T-helper 2 cell (primary cell): Measurements from ENCODE around the gene AKAP7.
"Not testable (repeated sequence)": the region's sequence is repeated elsewhere in the genome, so short reads cannot be mapped to it uniquely, and the experiment has no call there.

Experiments used
- DNase-seq, 5 experiments: peaks; one replicate each; pipeline versions ENCODE4 v3.0.0 to v3.0.0-alpha.2; 2012 to 2022

AKAP7 gene

GRCh38 chr6:131300826-131301225 is 165.6 kb downstream of the AKAP7 start:
- DNase-seq: not testable (repeated sequence)

GRCh38 chr6:131303338-131303930 is 168.2 kb downstream of the AKAP7 start:
- no peak for DNase-seq

- DNase-seq: no peak
Measured at GRCh38 chr6:131305037-131305850, 170.0 kb downstream of the AKAP7 start.

GRCh38 chr6:131309437-131309836 is 174.2 kb downstream of the AKAP7 start:
- no peak for DNase-seq

GRCh38 chr6:131314838-131315237 is 179.6 kb downstream of the AKAP7 start:
- no peak for DNase-seq

GRCh38 chr6:131316654-131317053 is 181.4 kb downstream of the AKAP7 start:
- no peak for DNase-seq

GRCh38 chr6:131317516-131317915 is 182.2 kb downstream of the AKAP7 start:
- no peak for DNase-seq

GRCh38 chr6:131321589-131321988 is 186.3 kb downstream of the AKAP7 start:
- DNase-seq: no peak

GRCh38 chr6:131322125-131322524 is 186.9 kb downstream of the AKAP7 start:
- DNase-seq: no peak

GRCh38 chr6:131325669-131326068 is 190.4 kb downstream of the AKAP7 start:
- not testable (repeated sequence) for DNase-seq

GRCh38 chr6:131328727-131329126 is 193.5 kb downstream of the AKAP7 start:
- not testable (repeated sequence) for DNase-seq

- DNase-seq: no peak
Measured at GRCh38 chr6:131331151-131331550, 195.9 kb downstream of the AKAP7 start.

GRCh38 chr6:131331873-131332781 is 196.9 kb downstream of the AKAP7 start:
- no peak for DNase-seq
